Transverse colon (tissue), 4 donors: ENCODE data around the gene FOXP1. TPM values are rescaled to one million over a fixed set of nuclear protein-coding genes. Genes with fewer than 3 reads are reported as not detected.

Experiments used
- DNase-seq: peaks from one replicate; pipeline ENCODE4 v3.0.0-alpha.2; 2019
- H3K27ac ChIP-seq, 4 donors: fragments of 200-600 bp; sonication (generic); 2 replicates each; pipeline ENCODE4 v1.5.1; 2016 to 2018; ENCODE audit warnings: inconsistent platforms in 4 of 4
- H3K27me3 ChIP-seq: fragments of 200-600 bp; sonication (generic); 2 replicates; pipeline ENCODE4 v1.5.1; 2017; ENCODE audit warnings: inconsistent platforms
- H3K36me3 ChIP-seq, 4 donors: fragments of 200-600 bp; sonication (generic); 2 replicates each; pipeline ENCODE4 v1.5.1; 2017 to 2019; ENCODE audit warnings: inconsistent platforms in 4 of 4
- H3K4me1 ChIP-seq, 4 donors: fragments of 200-600 bp; sonication (generic); 2 replicates each; pipeline ENCODE4 v1.5.1; 2017 to 2020; ENCODE audit warnings: inconsistent platforms in 4 of 4
- H3K4me3 ChIP-seq, 4 donors: fragments of 200-600 bp; sonication (generic); 1 replicate in 1 of 4; 2 replicates in 3 of 4; pipeline versions ENCODE4 v1.5.1 to v1.6.1; 2017 to 2019; ENCODE audit warnings: inconsistent platforms in 4 of 4
- H3K9me3 ChIP-seq, 2 donors: fragments of 200-600 bp; sonication (generic); 2 replicates each; pipeline ENCODE4 v1.5.1; 2017 to 2019; ENCODE audit warnings: inconsistent platforms in 2 of 2
- EP300 ChIP-seq: sonication (generic); formaldehyde crosslinking; IDR thresholded peaks from one replicate; pipeline ENCODE4 v1.6.1; 2017; ENCODE audit warnings: antibody characterized with exemption, low read depth
- POLR2A ChIP-seq: fragments of 450-650 bp; IDR thresholded peaks from one replicate; pipeline ENCODE4 v1.6.1; 2016; ENCODE audit warnings: antibody characterized with exemption, mild to moderate bottlenecking, moderate library complexity
- POLR2AphosphoS5 ChIP-seq, 3 donors: sonication (generic); formaldehyde crosslinking; IDR thresholded peaks; one replicate each; pipeline ENCODE4 v1.6.1; 2016; ENCODE audit warnings: antibody characterized with exemption in 3 of 3
- WGBS, 2 donors: methylation state at CpG; one replicate each; pipeline ENCODE4 v1.1.5; 2018; ENCODE audit warnings: low coverage in 1 of 2; 5-methylcytosine and 5-hydroxymethylcytosine counted together
- in situ Hi-C, 4 donors: fragments of 200-750 bp; cut with MboI; loops; one replicate each; pipeline versions ENCODE4 v1.15.0 to v1.15.1; 2017; ENCODE audit warnings: low sequenced_read_pairs in 3 of 4, low pct_ligation_motif_present in 1 of 4, low pct_unique_long_range_greater_than_20kb in 1 of 4
- intact Hi-C: fragments of 100-400 bp; cut with DNase I; formaldehyde crosslinking; loops from one replicate; pipeline ENCODE4 v1.15.1; 2023; ENCODE audit warnings: low total_unique reads
- total RNA-seq, 4 donors: library from RNA; depleted of rRNA; stranded (reverse); fragments of >200 nt; gene quantifications; one replicate each; pipeline ENCODE4 v1.1.0, GENCODE V29; 2016
- TF ChIP-seq, protein P1 (sequence below), 5 experiments: fragments of 200-600 bp in 3 of 5; fragments of 450-650 bp in 2 of 5; sonication (generic) in 3 of 5; IDR thresholded peaks; 1 replicate in 2 of 5; 2 replicates in 3 of 5; pipeline ENCODE4 v1.5.1; 2016 to 2017; ENCODE audit warnings: antibody characterized with exemption in 5 of 5, inconsistent platforms in 3 of 5, mild to moderate bottlenecking in 2 of 5, moderate library complexity in 1 of 5

The FOXP1 gene
- total RNA-seq, 4 donors from 2014 or later, result 102 to 260 (median 150) TPM

- in situ Hi-C loops, result no loop called here
- intact Hi-C loops, result no loop called here
- TF ChIP-seq, protein P1, sequence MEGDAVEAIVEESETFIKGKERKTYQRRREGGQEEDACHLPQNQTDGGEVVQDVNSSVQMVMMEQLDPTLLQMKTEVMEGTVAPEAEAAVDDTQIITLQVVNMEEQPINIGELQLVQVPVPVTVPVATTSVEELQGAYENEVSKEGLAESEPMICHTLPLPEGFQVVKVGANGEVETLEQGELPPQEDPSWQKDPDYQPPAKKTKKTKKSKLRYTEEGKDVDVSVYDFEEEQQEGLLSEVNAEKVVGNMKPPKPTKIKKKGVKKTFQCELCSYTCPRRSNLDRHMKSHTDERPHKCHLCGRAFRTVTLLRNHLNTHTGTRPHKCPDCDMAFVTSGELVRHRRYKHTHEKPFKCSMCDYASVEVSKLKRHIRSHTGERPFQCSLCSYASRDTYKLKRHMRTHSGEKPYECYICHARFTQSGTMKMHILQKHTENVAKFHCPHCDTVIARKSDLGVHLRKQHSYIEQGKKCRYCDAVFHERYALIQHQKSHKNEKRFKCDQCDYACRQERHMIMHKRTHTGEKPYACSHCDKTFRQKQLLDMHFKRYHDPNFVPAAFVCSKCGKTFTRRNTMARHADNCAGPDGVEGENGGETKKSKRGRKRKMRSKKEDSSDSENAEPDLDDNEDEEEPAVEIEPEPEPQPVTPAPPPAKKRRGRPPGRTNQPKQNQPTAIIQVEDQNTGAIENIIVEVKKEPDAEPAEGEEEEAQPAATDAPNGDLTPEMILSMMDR (IDR thresholded peaks at IDR 0.05), result no peak
- TF ChIP-seq POLR2AphosphoS5 (IDR thresholded peaks at IDR 0.05), result no peak
- 92 to 94% methylated on average over 8 to 10 of the region's 10 CpGs for WGBS, 2 donors
- DNase-seq, result no peak
- no peaks in the 10 kb centered on the region for H3K4me1 ChIP-seq
- no peak overlapping the region for H3K27ac ChIP-seq
- H3K27me3 ChIP-seq, result no peaks in the 10 kb centered on the region
- H3K9me3 ChIP-seq, result no peaks in the 10 kb centered on the region
- H3K36me3 ChIP-seq, result no peaks in the 10 kb centered on the region
- no peak overlapping the region for H3K4me3 ChIP-seq
Measured at GRCh38 chr3:71503525-71504249, 79.8 kb downstream of the FOXP1 start.

GRCh38 chr3:71502066-71502625 is 81.4 kb downstream of the FOXP1 start:
- Histone ChIP-seq H3K27me3 (no peaks in the 10 kb centered on the region), H3K36me3 (no peaks in the 10 kb centered on the region), H3K9me3 (no peaks in the 10 kb centered on the region), H3K4me3 (no peak overlapping the region), H3K27ac (no peak overlapping the region), H3K4me1 (peaks cover 4 to 13% (median 9%) of the 10 kb centered on the region in 4 donors)
- no peak for DNase-seq
- 89 to 93% methylated on average over 1 to 5 of the region's 5 CpGs for WGBS, 2 donors
- TF ChIP-seq, protein P1 (IDR thresholded peaks at IDR 0.05), result no peak
- no peak for TF ChIP-seq POLR2A
- TF ChIP-seq POLR2AphosphoS5 (IDR thresholded peaks at IDR 0.05), result no peak
- no peak for TF ChIP-seq EP300
- intact Hi-C loops, result no loop called here
- in situ Hi-C loops, result no loop called here

- TF ChIP-seq EP300 (no peak), POLR2AphosphoS5 (IDR thresholded peaks at IDR 0.05) (no peak), POLR2A (no peak)
- TF ChIP-seq, protein P1 (IDR thresholded peaks at IDR 0.05), result no peak
- Histone ChIP-seq H3K36me3 (no peaks in the 10 kb centered on the region), H3K4me3 (no peak overlapping the region), H3K4me1 (peaks cover 4 to 25% (median 12%) of the 10 kb centered on the region in 4 donors), H3K27ac (no peak overlapping the region), H3K9me3 (no peaks in the 10 kb centered on the region), H3K27me3 (no peaks in the 10 kb centered on the region)
- no peak for DNase-seq
- in situ Hi-C loops (no loop called here), intact Hi-C loops (no loop called here)
- 78 to 86% methylated on average over 3 to 6 of the region's 6 CpGs for WGBS, 2 donors
Measured at GRCh38 chr3:71500696-71501095, 82.8 kb downstream of the FOXP1 start.

GRCh38 chr3:71499227-71499876 is 84.2 kb downstream of the FOXP1 start:
- H3K9me3 ChIP-seq, result no peaks in the 10 kb centered on the region
- intact Hi-C loops, result no loop called here
- TF ChIP-seq POLR2AphosphoS5 (IDR thresholded peaks at IDR 0.05) (no peak), POLR2A (no peak), EP300 (no peak)
- TF ChIP-seq, protein P1 (IDR thresholded peaks at IDR 0.05), result no peak
- no peak overlapping the region for H3K4me3 ChIP-seq
- DNase-seq, result no peak
- no peak overlapping the region for H3K27ac ChIP-seq
- no peaks in the 10 kb centered on the region for H3K27me3 ChIP-seq
- WGBS, 2 donors, result 92 to 93% methylated on average over 5 to 6 of the region's 6 CpGs
- no peaks in the 10 kb centered on the region for H3K36me3 ChIP-seq
- H3K4me1 ChIP-seq, result peaks cover 4 to 26% (median 12%) of the 10 kb centered on the region in 4 donors
- in situ Hi-C loops, result no loop called here
